ENCODE results near the gene SEMA6D.

- no peak for TF ChIP-seq CTCF (IDR thresholded peaks at IDR 0.05; ENCODE audit: low read depth, low read length, poor library complexity, severe bottlenecking)
- no peak for TF ChIP-seq EZH2phosphoT487 (IDR thresholded peaks at IDR 0.05; ENCODE audit: borderline replicate concordance, low read length)
Observed at GRCh38 chr15:47814620-47815019, 97.3 kb downstream of the SEMA6D start.
